ENCODE measurements around the gene OTOG. TPM values are rescaled to one million over a fixed set of nuclear protein-coding genes. Genes with fewer than 3 reads are reported as not detected.

The OTOG gene
- total and polyA plus RNA-seq, 2 donors (not counting 3 experiments of a cell fraction or from before 2014, with no cell fraction given): not detected

DNA sequence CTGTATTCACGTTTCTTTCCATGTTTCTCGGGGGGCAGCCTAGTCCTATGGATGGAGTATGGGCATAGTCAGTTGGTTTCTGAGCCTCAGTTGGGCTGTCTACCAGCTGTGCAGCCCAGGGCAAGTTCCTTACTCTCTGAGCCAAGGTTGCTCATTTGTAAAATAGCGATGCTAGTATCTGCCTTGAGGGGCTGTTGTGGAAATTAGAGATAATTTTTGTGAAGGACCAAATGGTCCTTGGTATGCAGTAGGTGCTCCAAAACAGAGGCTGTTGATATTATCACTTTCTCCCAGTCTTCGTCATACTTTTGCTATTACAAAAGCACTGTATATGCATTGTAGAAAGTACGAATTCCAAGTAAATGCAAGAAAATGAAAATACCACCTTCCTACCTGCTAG, 89.7 kb downstream of the OTOG start:
- no peak for FAIRE-seq
- Histone ChIP-seq H4K20me1 (replicated peaks; ENCODE audit: control insufficient read depth, extremely low read depth, insufficient read depth, low read length) (no peaks in the 10 kb centered on the region), H3K9me3 (replicated peaks; ENCODE audit: control insufficient read depth, insufficient read depth, low read length) (no peaks in the 10 kb centered on the region), H2AFZ (ENCODE audit: low read depth, low read length) (no peak overlapping the region), H3K36me3 (ENCODE audit: control insufficient read depth in 2 of 2, extremely low read depth in 1 of 2, insufficient read depth in 2 of 2, low read length in 2 of 2) (no peaks in the 10 kb centered on the region), H3K27ac (ENCODE audit: insufficient read depth, low read depth, low read length) (no peak overlapping the region), H3K27me3 (ENCODE audit: control insufficient read depth in 2 of 2, insufficient read depth in 2 of 2, low read length in 2 of 2) (peaks cover 0 to 2% of the 10 kb centered on the region in 2 experiments), H3K9me1 (replicated peaks; ENCODE audit: control insufficient read depth, extremely low read depth, insufficient read depth, low read length) (no peaks in the 10 kb centered on the region), H3K4me1 (ENCODE audit: control insufficient read depth, extremely low read depth, insufficient read depth, low read length) (no peaks in the 10 kb centered on the region), H3K4me3 (replicated peaks in 1 of 3; ENCODE audit: insufficient read depth in 1 of 3, low read depth in 1 of 3, low read length in 3 of 3) (no peak overlapping the region), H3K9ac (replicated peaks; ENCODE audit: extremely low read depth, insufficient read depth, low read length) (no peak overlapping the region), H3K79me2 (ENCODE audit: control insufficient read depth, insufficient read depth, low read length) (no peaks in the 10 kb centered on the region), H3K4me2 (ENCODE audit: insufficient read depth, low read length) (no peak overlapping the region)
- ChIA-PET POLR2A (no interaction called here), CTCF (no interaction called here)
- BruUV-seq (replicated peaks): no TSS peak
- dilution Hi-C loops (cut with MboI; ENCODE audit: extremely low pct_ligation_motif_present, low sequenced_read_pairs) (no loop called here), intact Hi-C loops (cut with micrococcal nuclease) (no loop called here)
- TF ChIP-seq EZH2 (IDR thresholded peaks at IDR 0.05; ENCODE audit: borderline replicate concordance, low read depth, low read length, severe bottlenecking) (no peak), MYC (IDR thresholded peaks at IDR 0.05; ENCODE audit: low read depth, low read length) (no peak), FOS (IDR thresholded peaks at IDR 0.05; ENCODE audit: borderline replicate concordance, insufficient read depth, low read length) (no peak), GATA2 (IDR thresholded peaks at IDR 0.05; ENCODE audit: insufficient read depth, insufficient read length, low read depth, low read length) (no peak), POLR2AphosphoS5 (IDR thresholded peaks at IDR 0.05; ENCODE audit: insufficient read depth, low read depth, low read length) (no peak), JUN (IDR thresholded peaks at IDR 0.05; ENCODE audit: borderline replicate concordance, insufficient read depth, insufficient read length, low read depth) (no peak), CTCF (IDR thresholded peaks at IDR 0.05; ENCODE audit: extremely low read depth in 1 of 2, insufficient read depth in 1 of 2, low read depth in 1 of 2, low read length in 2 of 2) (no peak), POLR2A (IDR thresholded peaks at IDR 0.05; ENCODE audit: low read depth, low read length) (no peak)
- TF ChIP-seq, protein P1, sequence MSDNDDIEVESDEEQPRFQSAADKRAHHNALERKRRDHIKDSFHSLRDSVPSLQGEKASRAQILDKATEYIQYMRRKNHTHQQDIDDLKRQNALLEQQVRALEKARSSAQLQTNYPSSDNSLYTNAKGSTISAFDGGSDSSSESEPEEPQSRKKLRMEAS (IDR thresholded peaks at IDR 0.05; ENCODE audit: insufficient read depth, insufficient read length): no peak
- DNase-seq (ENCODE audit: low read depth, low spot score): no peak

Measured in endothelial cell of umbilical vein (primary cell).